ENCODE data around the gene GLI3.

GLI3 gene

DNA sequence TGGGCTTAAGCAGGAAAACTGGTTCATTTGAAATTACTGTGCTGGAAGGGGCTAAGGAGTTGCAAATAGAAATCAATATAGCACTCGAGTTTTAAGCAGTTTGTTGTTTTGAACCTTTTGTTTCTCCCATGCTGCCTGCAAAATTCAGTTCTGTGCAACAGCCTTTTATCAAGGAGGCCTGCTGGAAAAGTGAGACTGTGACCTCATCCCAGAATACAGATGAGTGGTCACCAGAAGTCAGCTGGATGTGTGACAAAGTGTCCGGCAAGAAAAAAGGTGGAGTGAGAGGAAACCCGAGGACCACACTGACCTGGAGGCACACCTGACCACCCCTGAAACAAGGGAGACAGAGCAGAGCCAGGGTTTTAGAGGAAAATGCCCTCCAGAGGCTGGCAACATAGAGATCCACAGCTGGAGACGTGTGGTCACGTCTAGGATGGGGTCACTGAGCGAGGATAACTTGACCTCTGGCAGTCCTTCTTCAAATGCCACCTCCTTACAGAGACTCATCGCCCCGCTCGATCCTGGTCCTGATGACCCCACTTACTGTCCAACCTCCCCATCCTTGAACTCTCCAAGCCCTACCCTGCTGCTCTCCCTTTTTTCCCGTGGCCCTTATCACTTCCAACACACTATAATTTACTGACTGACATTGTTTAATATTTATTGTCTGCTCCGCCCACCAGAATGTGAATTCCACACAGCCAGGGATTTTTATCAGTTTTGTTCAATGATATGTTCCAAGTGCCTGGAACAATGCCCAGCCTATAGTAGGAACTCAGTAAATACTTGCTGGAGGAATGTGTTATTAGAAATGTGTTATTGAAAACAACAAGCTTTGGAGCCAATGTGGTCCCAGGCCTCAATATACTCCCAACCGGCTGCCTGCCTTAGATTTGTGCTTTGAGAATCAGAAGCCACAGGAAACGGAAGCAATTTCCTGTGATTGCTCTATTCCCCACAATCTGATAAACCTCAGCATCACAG is 243.8 kb downstream of the GLI3 start:
- peak; percentile 71 for FAIRE-seq

DNA sequence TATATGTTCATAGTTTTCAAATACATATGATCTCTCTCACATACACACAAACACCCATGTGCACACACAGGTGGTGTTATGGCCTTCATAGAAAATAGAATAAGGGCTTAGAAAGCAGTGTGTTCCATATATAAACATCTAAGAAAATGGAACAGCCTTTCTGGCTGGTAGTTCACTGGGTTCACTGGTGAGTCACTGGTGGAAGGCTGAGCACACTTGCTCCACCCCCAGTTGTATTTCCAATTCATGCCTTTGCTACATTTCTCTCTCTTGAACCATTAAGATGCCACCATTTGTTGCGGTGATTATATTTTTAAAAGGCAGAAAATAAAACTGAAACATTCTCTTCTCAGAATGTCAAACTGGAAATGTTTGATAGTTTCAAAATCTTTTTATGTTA is 252.1 kb downstream of the GLI3 start:
- FAIRE-seq = no peak

DNA sequence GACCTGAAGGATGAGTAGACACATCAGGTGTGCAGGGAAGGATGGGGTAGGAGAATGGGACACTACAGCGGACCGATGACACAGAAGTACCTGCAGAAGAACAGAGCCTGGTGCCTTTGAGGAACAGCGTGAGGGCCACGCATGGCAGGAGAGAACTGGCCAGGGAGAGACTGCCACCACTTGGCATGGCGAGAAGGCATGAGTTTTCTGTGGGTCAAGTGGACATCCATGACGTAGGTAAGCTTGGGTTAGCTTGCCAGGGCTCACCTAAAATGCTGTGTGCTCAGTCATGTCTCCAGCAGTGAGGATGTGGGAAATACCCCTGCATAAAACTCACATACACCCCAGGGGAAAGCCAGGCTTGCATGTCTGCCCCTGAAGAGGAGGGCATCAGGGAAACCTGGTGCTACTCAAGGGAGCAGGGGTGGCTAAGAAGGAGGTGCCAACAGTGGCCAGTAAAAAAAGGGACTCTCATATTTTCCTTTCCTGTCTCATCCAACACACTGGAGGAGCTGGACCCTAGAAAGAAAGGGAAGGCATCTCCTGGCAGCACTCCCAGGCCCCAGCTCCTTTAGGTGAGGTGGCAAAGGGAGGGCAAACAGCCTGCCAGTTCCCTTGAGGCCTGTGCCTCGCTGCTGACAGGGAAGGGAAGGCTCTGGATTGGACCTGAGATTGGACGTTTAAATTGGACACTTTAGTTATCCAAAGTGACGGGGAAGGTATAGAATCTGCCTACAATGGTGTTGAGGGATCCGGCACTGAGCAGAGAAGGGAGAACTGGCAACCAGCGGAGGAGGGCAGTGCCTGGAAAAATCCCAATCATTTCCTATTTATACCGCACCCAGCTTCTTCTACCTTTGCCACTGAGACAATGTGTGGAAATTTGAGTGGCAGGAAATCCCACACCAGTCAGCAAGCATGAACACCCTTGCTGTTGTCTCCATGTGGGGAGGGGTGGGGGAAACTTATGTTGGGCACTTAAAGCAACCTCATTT is 255.7 kb downstream of the GLI3 start:
- no peak for FAIRE-seq

GRCh38 chr7:41979834-41980307 is 257.1 kb downstream of the GLI3 start:
- FAIRE-seq = peak; percentile 54

- FAIRE-seq = no peak
These were observed 258.2 kb downstream of the GLI3 start for GRCh38 chr7:41978858-41979257.

DNA sequence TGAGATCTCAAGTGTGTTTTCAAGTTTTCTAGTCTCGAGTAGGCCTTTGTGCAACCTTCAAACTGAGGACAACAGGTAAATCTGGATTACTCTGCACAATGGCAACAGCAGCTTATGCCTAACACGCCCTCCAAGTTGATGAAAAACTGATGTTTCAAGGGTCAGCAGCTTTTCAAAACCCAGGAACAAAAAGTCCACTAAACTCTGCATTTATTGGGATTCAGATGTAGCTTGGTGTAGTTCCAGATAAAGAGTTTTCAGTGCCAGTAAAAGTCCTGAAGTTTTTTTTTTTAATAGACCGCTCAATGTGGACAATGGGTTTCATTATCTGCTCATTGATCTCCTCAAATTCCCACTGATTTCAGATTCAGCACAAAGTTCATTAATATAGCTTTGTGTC is 259.3 kb downstream of the GLI3 start:
- FAIRE-seq = no peak

DNA sequence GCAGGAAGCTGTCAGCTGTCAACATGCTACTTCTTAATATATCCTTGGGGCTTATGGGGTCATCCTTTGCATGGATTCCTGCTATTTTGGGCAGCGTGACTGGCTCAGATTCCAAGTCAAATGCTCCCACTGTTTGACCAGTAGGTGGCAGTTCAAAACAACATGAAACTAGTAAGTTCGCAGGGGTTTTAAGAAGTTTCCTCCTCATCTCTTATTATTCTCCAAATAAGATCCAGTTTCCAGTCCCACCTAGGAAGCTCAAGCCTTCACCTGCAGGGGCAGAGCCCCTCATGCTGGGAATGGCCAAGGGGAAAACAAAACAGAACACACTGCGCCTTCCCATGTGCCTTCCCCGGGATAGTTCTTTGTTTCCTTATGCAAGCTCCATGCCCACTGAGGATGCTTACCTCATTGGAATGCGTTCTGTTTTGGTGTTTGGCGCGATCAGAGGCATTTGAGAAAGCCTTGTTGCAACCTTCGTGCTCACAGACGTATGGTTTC is 259.8 kb downstream of the GLI3 start:
- peak; percentile 46 for FAIRE-seq

DNA sequence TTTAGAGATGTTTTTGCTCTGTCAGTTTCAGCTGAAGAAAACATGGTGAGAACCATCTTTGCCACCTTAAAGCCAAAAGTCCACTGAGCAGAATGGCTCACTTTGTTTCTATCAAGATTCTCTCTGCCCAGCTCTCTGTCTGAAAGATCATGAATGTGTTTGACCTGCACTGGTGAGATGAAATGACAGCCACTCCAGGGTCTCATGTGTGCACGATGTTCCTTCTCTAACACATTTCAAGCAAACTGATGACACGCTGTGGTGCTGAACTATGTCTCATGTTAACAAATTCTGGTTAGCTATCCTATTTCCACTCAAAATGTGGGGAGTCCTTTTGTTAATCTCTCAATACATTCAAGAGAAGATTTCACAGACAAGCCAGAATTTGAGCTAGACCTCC is 260.6 kb downstream of the GLI3 start:
- FAIRE-seq = no peak

- no peak for FAIRE-seq
These were observed 261.2 kb downstream of the GLI3 start for GRCh38 chr7:41975849-41976248.

DNA sequence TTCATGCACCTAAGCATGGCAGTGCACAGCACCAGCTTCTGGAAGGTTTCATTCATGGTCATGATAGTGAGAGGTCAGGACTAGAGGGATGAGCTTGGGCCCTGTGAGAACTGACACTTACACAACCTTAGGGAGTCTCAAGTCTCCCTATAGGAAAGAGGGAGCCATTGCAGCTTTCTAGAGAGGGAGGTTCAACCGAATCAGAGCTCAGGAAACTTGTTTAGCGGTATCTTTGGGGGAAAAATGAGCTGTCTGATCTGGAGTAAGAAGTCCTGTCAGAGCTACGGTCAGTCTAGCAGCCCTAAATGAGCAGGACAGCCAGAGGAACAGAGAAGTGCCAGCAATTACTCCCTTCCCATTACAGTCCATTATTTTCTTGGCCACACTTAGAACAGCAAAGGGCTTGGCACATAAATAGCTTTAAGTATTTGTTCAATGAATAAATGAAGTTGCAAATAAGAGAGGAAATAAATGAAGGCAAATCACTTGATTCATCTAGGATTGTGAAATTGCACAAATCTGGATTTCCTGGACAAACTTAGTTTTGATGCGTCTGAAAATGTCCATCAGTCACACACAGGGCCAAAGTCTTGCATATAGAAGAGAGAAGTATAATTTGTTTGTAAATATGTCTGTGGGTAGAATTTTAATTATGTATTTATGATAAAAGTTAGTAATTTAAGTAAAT is 262.0 kb downstream of the GLI3 start:
- FAIRE-seq = no peak

DNA sequence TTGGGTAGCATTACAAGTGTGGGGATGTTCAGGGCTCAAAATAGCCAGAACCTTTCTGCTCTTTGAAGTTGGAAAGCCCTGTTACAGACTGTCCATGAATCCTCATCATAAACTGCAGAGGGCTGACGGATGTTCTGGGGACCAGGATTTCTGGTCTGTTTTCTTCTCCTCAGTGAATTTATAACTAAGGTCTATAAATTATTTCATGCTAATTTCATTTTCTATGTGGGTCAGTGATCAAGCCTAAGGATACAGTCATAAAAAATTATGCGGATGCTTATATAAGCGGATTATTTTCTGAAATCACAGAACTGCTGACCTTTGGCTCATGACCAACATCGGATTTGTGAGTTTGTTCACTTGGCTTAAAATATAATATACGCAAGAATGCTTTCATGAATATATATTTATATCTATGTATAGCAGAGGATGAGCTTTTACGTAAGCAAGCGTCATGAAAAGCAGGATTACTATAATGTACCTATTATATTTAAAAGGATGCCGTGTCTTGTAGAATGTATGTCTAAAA is 263.7 kb downstream of the GLI3 start:
- FAIRE-seq = no peak

DNA sequence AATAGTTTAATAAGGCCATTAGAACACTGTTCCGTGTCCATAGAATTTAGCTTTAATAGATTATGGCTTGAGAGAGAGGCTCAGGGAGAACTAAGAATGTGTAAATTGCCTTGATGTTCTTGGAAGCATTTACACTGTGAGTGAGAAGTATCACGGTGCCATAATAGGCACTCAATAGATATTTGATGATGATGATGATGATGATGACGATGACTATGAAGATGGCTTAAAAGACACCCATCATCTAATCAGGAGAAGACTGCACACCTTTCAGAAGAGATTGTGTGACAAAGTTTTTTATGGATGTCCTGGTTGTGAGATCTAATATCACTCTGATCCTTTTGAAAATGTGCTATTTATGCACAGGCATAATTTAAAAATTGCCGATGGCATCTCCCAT is 264.2 kb downstream of the GLI3 start:
- no peak for FAIRE-seq

GRCh38 chr7:41972270-41972669 is 264.7 kb downstream of the GLI3 start:
- FAIRE-seq = no peak

GRCh38 chr7:41971640-41972187 is 265.3 kb downstream of the GLI3 start:
- FAIRE-seq = no peak

DNA sequence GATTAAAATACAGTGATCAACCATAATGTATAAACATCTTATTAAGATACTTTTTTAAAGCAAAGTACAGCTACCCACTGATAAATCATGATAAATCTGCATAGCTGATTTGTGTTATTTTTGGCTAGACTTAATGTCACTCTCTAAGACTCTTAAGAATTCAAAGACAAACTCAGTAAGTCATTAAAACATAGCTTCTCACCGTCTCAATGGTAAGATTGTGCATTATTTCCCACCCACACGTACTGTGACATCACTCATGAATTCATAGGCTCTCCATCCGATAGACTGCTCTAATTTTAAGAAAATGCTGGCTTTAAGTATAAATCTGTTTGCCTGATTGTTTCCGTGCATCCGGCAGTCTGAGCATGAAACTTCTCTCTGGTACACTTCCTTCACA is 266.1 kb downstream of the GLI3 start:
- no peak for FAIRE-seq

DNA sequence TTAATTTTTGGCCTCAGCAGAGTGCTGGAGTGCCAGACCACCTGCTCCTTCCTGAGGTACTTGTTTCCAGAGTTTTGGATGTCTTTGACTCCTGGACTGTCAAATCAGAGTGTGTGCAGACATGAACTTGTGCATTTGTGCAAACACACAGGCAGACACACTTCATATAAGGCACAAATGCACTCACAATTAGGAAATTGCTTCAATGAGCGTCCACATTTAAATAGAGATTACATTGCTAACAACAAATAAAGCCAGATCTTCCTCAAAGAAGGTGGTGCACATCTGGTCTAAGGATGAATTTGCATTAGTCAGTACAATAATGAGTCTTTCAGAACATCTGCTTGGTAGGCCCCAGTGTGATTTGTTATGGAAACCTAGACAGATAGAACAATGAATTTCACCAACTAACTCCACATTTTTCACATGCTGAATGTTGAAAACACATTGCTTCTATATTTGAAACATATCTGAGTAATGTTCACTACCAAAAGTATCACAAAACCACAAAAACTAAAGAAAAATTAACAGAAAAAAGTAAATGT is 267.4 kb downstream of the GLI3 start:
- FAIRE-seq = no peak

DNA sequence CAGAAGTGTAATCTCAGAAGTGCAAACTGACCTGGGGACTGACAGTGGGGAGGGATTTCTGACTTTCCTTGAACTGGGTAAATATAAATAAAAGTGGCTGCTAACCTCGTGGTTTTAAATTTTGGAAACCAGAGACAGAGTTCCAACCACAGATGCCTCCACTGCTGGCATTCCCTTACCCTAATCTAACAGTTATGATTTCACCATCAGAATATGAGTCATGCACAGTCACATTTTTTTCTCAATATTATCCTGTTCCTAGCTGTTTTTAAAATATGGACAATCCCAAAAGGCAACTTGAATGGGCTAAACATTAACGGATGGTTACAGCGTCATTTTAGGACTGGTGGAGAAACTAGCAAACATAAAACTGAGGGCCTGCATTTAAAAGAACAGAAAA is 269.9 kb downstream of the GLI3 start:
- FAIRE-seq = no peak

- FAIRE-seq = no peak
These were observed 271.0 kb downstream of the GLI3 start for GRCh38 chr7:41965951-41966505.

DNA sequence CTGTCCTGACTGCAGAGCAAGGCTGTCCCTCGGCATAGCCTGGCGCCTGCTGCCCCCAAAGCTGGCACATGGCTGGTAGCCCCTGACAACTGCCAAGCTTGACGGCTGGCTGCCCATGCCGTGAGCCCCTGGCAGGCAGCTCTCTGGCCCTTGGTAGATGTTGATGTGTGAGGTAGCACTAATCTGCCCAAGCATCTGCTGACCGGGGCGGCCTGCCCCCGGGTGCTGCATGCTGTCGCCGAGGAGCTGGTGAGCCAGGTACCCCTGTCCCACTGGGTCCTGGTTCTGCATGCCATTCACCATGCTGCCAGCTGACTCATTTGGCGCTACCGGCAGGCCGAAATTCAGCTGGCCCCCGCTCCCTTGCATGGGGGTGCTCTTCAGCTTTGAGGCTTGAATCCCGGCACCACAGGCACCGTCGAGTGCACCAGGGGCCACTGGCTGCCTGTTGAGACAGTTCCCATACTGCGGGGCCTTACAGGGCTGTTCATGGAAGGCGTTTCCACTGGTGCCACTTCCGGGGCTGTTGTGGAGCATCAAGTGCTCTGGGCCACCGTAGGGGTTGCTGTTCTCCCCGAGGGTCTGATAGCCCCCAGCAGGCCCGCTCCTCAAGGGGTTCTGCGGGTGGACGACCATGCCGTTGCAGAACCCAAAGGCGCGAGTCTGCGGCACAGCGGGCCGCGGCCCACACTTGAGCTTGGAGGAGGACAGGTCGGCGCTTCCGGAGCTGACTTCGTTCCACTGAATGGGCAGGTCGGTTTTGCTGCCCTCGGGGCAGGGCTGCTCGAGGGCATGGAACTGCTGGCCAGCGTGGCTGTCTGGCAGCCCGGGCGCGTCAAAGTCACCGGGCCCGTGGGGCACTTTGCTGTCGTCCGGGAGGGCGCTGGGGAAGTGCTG is 271.9 kb downstream of the GLI3 start:
- no peak for FAIRE-seq

GRCh38 chr7:41964183-41964753 is 272.7 kb downstream of the GLI3 start:
- FAIRE-seq = no peak

All from endometrium (tissue), 2 donors.